OCI-LY1 (cell line): ENCODE results near the gene SLC28A3.

Experiments
- H2AFZ ChIP-seq: fragments of 200-600 bp; sonication (generic), shearing (Covaris generic); 2 replicates; pipeline ENCODE4 v1.6.0; 2014; ENCODE audit warnings: antibody characterized with exemption, mild to moderate bottlenecking, low read length
- H3F3A ChIP-seq: fragments of 200-600 bp; sonication (generic), shearing (Covaris generic); 2 replicates; pipeline ENCODE4 v1.6.0; 2014; ENCODE audit warnings: mild to moderate bottlenecking, antibody characterized with exemption, low read length, moderate library complexity; ENCODE audit not compliant: insufficient read depth
- H3K27ac ChIP-seq: fragments of 200-600 bp; sonication (generic); 2 replicates; pipeline ENCODE4 v1.5.1; 2014; ENCODE audit warnings: low read length, mixed run types, mild to moderate bottlenecking, low read depth; ENCODE audit not compliant: poor library complexity, severe bottlenecking
- H3K27me3 ChIP-seq: fragments of 200-600 bp; sonication (generic); 2 replicates; pipeline ENCODE4 v1.6.0; 2014; ENCODE audit warnings: antibody characterized with exemption, mild to moderate bottlenecking, low read length, moderate library complexity; ENCODE audit not compliant: insufficient read depth
- H3K36me3 ChIP-seq: fragments of 200-600 bp; sonication (generic); 2 replicates; pipeline ENCODE4 v1.6.1; 2014; ENCODE audit warnings: mild to moderate bottlenecking, antibody characterized with exemption, low read length, moderate library complexity, mixed read lengths; ENCODE audit not compliant: insufficient read depth
- H3K4me1 ChIP-seq: fragments of 200-600 bp; sonication (generic); 2 replicates; pipeline ENCODE4 v1.5.1; 2014; ENCODE audit warnings: mild to moderate bottlenecking, low read length, moderate library complexity; ENCODE audit not compliant: insufficient read depth, severe bottlenecking
- H3K4me2 ChIP-seq: fragments of 200-600 bp; sonication (generic), shearing (Covaris generic); 2 replicates; pipeline ENCODE4 v1.6.1; 2014; ENCODE audit warnings: low read length
- H3K4me3 ChIP-seq: fragments of 200-600 bp; sonication (generic); 2 replicates; pipeline ENCODE4 v1.5.1; 2014; ENCODE audit warnings: low read length, low read depth, mild to moderate bottlenecking, mixed read lengths; ENCODE audit not compliant: poor library complexity, severe bottlenecking
- H3K79me2 ChIP-seq: fragments of 200-600 bp; shearing (Covaris generic); 2 replicates; pipeline ENCODE4 v1.6.1; 2016; ENCODE audit warnings: mixed run types, low read length, mixed read lengths; ENCODE audit not compliant: insufficient read depth
- H3K9ac ChIP-seq: fragments of 200-600 bp; sonication (generic), shearing (Covaris generic); 2 replicates; pipeline ENCODE4 v1.6.1; 2014; ENCODE audit warnings: mild to moderate bottlenecking, low read length, mixed read lengths
- H3K9me2 ChIP-seq: fragments of 200-600 bp; sonication (generic), shearing (Covaris generic); 2 replicates; pipeline ENCODE4 v1.6.1; 2014; ENCODE audit warnings: low read depth, mild to moderate bottlenecking, low read length, mixed read lengths
- H3K9me3 ChIP-seq: fragments of 200-600 bp; shearing (Covaris generic); 2 replicates; pipeline ENCODE4 v1.6.1; 2014; ENCODE audit warnings: low read length, mixed read lengths
- H4K20me1 ChIP-seq: fragments of 200-600 bp; sonication (generic), shearing (Covaris generic); 2 replicates; pipeline ENCODE4 v1.6.0; 2016; ENCODE audit warnings: mild to moderate bottlenecking, low read length; ENCODE audit not compliant: insufficient read depth
- EZH2 ChIP-seq: fragments of 200-600 bp; sonication (generic), shearing (Covaris generic); IDR thresholded peaks from 2 replicates; pipeline ENCODE4 v1.8.0; 2017; ENCODE audit warnings: borderline replicate concordance, mixed run types, mild to moderate bottlenecking, antibody characterized with exemption, low read length, moderate library complexity, mixed read lengths
- TF ChIP-seq, protein P1 (sequence below): fragments of 200-600 bp; sonication (generic), shearing (Covaris generic); IDR thresholded peaks from 2 replicates; pipeline ENCODE4 v1.5.1; 2017; ENCODE audit warnings: mild to moderate bottlenecking, antibody characterized with exemption, low read length, moderate library complexity, mixed read lengths

SLC28A3 gene

DNA sequence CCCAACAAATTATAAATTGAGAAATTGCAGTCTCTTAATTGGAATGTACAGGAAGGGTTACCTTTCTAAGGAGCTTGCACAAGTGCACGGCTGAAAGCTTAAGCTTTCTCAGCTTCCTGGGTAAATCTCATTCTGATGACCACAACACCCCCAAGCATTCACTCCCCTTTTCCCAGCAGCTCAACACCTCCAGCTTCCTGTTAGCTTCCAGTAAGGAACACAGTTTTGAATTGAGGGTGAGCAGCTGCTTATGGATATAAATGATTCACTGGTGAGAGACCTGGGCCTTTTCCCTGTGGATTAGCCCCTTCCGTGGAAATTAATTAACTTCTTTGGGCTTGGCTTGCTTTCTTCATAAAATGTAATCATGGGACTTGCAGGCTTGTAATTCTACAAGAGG lies 101.2 kb downstream of the SLC28A3 start:
- H3K4me2 ChIP-seq = no peak overlapping the region
- no peaks in the 10 kb centered on the region for H4K20me1 ChIP-seq
- H3K9me3 ChIP-seq = no peaks in the 10 kb centered on the region
- no peak for TF ChIP-seq EZH2
- TF ChIP-seq, protein P1, sequence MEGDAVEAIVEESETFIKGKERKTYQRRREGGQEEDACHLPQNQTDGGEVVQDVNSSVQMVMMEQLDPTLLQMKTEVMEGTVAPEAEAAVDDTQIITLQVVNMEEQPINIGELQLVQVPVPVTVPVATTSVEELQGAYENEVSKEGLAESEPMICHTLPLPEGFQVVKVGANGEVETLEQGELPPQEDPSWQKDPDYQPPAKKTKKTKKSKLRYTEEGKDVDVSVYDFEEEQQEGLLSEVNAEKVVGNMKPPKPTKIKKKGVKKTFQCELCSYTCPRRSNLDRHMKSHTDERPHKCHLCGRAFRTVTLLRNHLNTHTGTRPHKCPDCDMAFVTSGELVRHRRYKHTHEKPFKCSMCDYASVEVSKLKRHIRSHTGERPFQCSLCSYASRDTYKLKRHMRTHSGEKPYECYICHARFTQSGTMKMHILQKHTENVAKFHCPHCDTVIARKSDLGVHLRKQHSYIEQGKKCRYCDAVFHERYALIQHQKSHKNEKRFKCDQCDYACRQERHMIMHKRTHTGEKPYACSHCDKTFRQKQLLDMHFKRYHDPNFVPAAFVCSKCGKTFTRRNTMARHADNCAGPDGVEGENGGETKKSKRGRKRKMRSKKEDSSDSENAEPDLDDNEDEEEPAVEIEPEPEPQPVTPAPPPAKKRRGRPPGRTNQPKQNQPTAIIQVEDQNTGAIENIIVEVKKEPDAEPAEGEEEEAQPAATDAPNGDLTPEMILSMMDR = no peak
- no peak overlapping the region for H2AFZ ChIP-seq
- H3K79me2 ChIP-seq = no peaks in the 10 kb centered on the region
- H3K36me3 ChIP-seq = no peaks in the 10 kb centered on the region
- no peak overlapping the region for H3K9ac ChIP-seq
- no peaks in the 10 kb centered on the region for H3F3A ChIP-seq
- no peaks in the 10 kb centered on the region for H3K9me2 ChIP-seq
- H3K4me1 ChIP-seq = no peaks in the 10 kb centered on the region
- H3K27me3 ChIP-seq = no peaks in the 10 kb centered on the region
- H3K27ac ChIP-seq = no peak overlapping the region
- H3K4me3 ChIP-seq = no peak overlapping the region

DNA sequence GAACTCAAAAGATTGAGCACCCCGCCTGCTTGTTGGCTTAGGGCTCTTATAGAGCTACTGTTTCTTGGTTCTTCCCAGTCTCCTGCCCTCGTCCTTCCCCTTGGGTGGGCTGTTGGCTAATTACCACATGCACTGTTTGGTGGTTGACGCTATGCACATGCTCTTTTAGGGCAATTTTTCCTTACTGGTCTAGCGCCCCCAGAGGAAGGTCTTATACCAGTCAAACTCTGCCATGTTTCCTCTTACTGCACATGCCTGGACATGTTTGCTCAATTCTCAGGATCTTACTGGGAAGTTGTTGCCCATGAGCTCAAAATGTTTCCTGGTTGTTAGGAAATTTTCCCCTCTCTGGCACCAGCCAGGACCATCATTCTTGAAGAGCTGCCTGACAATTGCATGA lies 101.9 kb downstream of the SLC28A3 start:
- no peaks in the 10 kb centered on the region for H3K4me1 ChIP-seq
- H3K9me2 ChIP-seq = no peaks in the 10 kb centered on the region
- H3K9me3 ChIP-seq = no peaks in the 10 kb centered on the region
- no peaks in the 10 kb centered on the region for H3F3A ChIP-seq
- no peaks in the 10 kb centered on the region for H3K36me3 ChIP-seq
- H3K4me2 ChIP-seq = no peak overlapping the region
- no peak overlapping the region for H3K9ac ChIP-seq
- no peaks in the 10 kb centered on the region for H4K20me1 ChIP-seq
- H3K4me3 ChIP-seq = no peak overlapping the region
- no peak for TF ChIP-seq EZH2
- TF ChIP-seq, protein P1 = peak; percentile 78
- H2AFZ ChIP-seq = no peak overlapping the region
- H3K79me2 ChIP-seq = no peaks in the 10 kb centered on the region
- no peaks in the 10 kb centered on the region for H3K27me3 ChIP-seq
- H3K27ac ChIP-seq = no peak overlapping the region

DNA sequence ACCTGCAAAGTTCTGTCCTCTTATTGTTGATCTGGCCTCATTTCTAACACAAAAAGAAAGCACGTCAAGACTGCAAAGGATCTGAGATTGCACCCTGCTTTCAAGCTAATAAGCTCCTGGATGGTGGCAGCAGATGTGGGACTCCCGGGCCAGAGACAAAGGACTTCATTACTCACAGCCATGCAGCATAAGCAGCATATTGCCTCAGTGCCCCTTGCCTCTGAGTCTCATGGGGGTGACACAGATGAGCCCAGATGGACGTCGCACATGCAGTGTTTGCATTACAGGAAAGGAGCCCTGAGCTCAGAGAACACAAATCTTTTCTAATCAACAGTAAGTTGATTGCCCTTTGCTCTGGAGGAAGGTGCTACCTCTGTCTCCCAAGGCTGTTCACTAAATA lies 105.0 kb downstream of the SLC28A3 start:
- Histone ChIP-seq H2AFZ (no peak overlapping the region), H3K4me1 (no peaks in the 10 kb centered on the region), H3K79me2 (no peaks in the 10 kb centered on the region), H3K4me3 (no peak overlapping the region), H3K4me2 (no peak overlapping the region), H3K27ac (no peak overlapping the region), H3K9me2 (no peaks in the 10 kb centered on the region), H3K27me3 (no peaks in the 10 kb centered on the region), H3K36me3 (no peaks in the 10 kb centered on the region), H3K9me3 (no peaks in the 10 kb centered on the region), H4K20me1 (no peaks in the 10 kb centered on the region), H3K9ac (no peak overlapping the region), H3F3A (no peaks in the 10 kb centered on the region)
- TF ChIP-seq, protein P1 = no peak
- TF ChIP-seq EZH2 = no peak
